GM23338 (cell line): ENCODE measurements around the gene ZNRF1. TPM values are rescaled to one million over a fixed set of nuclear protein-coding genes. Genes with fewer than 3 reads are reported as not detected.

Experiments
- ATAC-seq: fragments of 200-7000 bp; cut with Tn5 transposase; 3 replicates; pipeline ENCODE4 v1.9.1; 2020
- DNase-seq: peaks from one replicate; pipeline ENCODE4 v3.0.0-alpha.2; 2015; ENCODE audit warnings: low spot score
- H2AFZ ChIP-seq: fragments of 200-600 bp; sonication (generic); 2 replicates; pipeline ENCODE4 v1.8.0; 2016; ENCODE audit warnings: antibody characterized with exemption, mild to moderate bottlenecking, moderate library complexity
- H3F3A ChIP-seq: fragments of 200-600 bp; sonication (generic); replicated peaks from 2 replicates; pipeline ENCODE4 v1.8.0; 2017; ENCODE audit warnings: antibody characterized with exemption, mixed run types, low read depth
- H3K27ac ChIP-seq: fragments of 200-600 bp; sonication (generic); 2 replicates; pipeline ENCODE4 v1.6.1; 2016; ENCODE audit warnings: low read depth
- H3K27me3 ChIP-seq: fragments of 200-600 bp; sonication (generic); 2 replicates; pipeline ENCODE4 v1.8.0; 2016; ENCODE audit warnings: mild to moderate bottlenecking, mixed run types, moderate library complexity; ENCODE audit not compliant: insufficient read depth
- H3K36me3 ChIP-seq: fragments of 200-600 bp; sonication (generic); 2 replicates; pipeline ENCODE4 v1.8.0; 2016; ENCODE audit warnings: mild to moderate bottlenecking; ENCODE audit not compliant: insufficient read depth
- H3K4me1 ChIP-seq: fragments of 200-600 bp; sonication (generic); 2 replicates; pipeline ENCODE4 v1.8.0; 2016; ENCODE audit warnings: mild to moderate bottlenecking, moderate library complexity; ENCODE audit not compliant: insufficient read depth
- H3K4me2 ChIP-seq: fragments of 200-600 bp; sonication (generic); 2 replicates; pipeline ENCODE4 v1.7.1; 2017; ENCODE audit warnings: mixed run types
- H3K4me3 ChIP-seq: fragments of 200-600 bp; sonication (generic); 2 replicates; pipeline ENCODE4 v1.6.1; 2016; ENCODE audit warnings: mixed run types
- H3K79me2 ChIP-seq: fragments of 200-600 bp; sonication (generic); replicated peaks from 2 replicates; pipeline ENCODE4 v1.8.0; 2017; ENCODE audit warnings: mild to moderate bottlenecking; ENCODE audit not compliant: insufficient read depth
- H3K9me2 ChIP-seq: fragments of 200-600 bp; sonication (generic); 2 replicates; pipeline ENCODE4 v1.8.0; 2017; ENCODE audit not compliant: insufficient read depth
- H4K20me1 ChIP-seq: fragments of 200-600 bp; sonication (generic); replicated peaks from 2 replicates; pipeline ENCODE4 v1.8.0; 2017; ENCODE audit warnings: mild to moderate bottlenecking; ENCODE audit not compliant: insufficient read depth
- H3K27ac Mint-ChIP-seq: 2 replicates; pipeline ENCODE4 v1.8.0; 2020; ENCODE audit warnings: inconsistent platforms, mild to moderate bottlenecking, moderate library complexity, mixed read lengths
- H3K27me3 Mint-ChIP-seq: 3 replicates; pipeline ENCODE4 v1.8.0; 2022; ENCODE audit warnings: low read depth, mild to moderate bottlenecking, moderate library complexity, mixed read lengths, inconsistent platforms; ENCODE audit not compliant: insufficient read depth, poor library complexity
- H3K36me3 Mint-ChIP-seq: 3 replicates; pipeline ENCODE4 v1.8.0; 2021; ENCODE audit warnings: low read depth, mild to moderate bottlenecking, inconsistent platforms, moderate library complexity, mixed read lengths
- H3K4me1 Mint-ChIP-seq: 3 replicates; pipeline ENCODE4 v1.8.0; 2020; ENCODE audit warnings: mild to moderate bottlenecking, inconsistent platforms, mixed read lengths
- H3K4me3 Mint-ChIP-seq: 3 replicates; pipeline ENCODE4 v1.8.0; 2021; ENCODE audit warnings: moderate library complexity, mild to moderate bottlenecking, inconsistent platforms, mixed read lengths
- H3K9me3 Mint-ChIP-seq: 3 replicates; pipeline ENCODE4 v1.8.0; 2020; ENCODE audit warnings: moderate library complexity, mild to moderate bottlenecking, inconsistent platforms, mixed read lengths
- CREB1 ChIP-seq: fragments of 250-450 bp; sonication (Bioruptor Pico); IDR thresholded peaks from 2 replicates; pipeline ENCODE4 v1.5.0; 2020; ENCODE audit warnings: low read depth, mild to moderate bottlenecking, moderate library complexity
- EZH2 ChIP-seq: fragments of 200-600 bp; sonication (generic); IDR thresholded peaks from one replicate; pipeline ENCODE4 v1.8.0; 2017; ENCODE audit warnings: antibody characterized with exemption, mild to moderate bottlenecking, low read depth; ENCODE audit not compliant: unreplicated experiment
- EZH2phosphoT487 ChIP-seq: fragments of 200-600 bp; sonication (generic); IDR thresholded peaks from one replicate; pipeline ENCODE4 v1.8.1; 2018; ENCODE audit warnings: antibody characterized with exemption; ENCODE audit not compliant: unreplicated experiment
- JUNB ChIP-seq: IDR thresholded peaks from one replicate; pipeline ENCODE4 v1.6.1; 2016; ENCODE audit warnings: antibody characterized with exemption; ENCODE audit not compliant: unreplicated experiment
- NANOG ChIP-seq: IDR thresholded peaks from 2 replicates; pipeline ENCODE4 v1.6.1; 2016; ENCODE audit warnings: antibody characterized with exemption, borderline replicate concordance
- POLR2AphosphoS5 ChIP-seq: IDR thresholded peaks from 2 replicates; pipeline ENCODE4 v1.6.1; 2016; ENCODE audit warnings: antibody characterized with exemption, low read depth
- STAT1 ChIP-seq: IDR thresholded peaks from one replicate; pipeline ENCODE4 v1.6.1; 2016; ENCODE audit warnings: antibody characterized with exemption; ENCODE audit not compliant: unreplicated experiment
- ZNF114 ChIP-seq: fragments of 250-450 bp; sonication (Bioruptor Pico); IDR thresholded peaks from 2 replicates; pipeline ENCODE4 v1.5.0; 2020; ENCODE audit warnings: mild to moderate bottlenecking, moderate library complexity
- polyA plus RNA-seq: library from polyadenylated mRNA; unstranded; fragments of >200 nt; fragmentation: Nextera tagmentation; extraction: Ambion mirVana; gene quantifications from 2 replicates; pipeline ENCODE4 v1.2.1, GENCODE V29; 2016
- total RNA-seq: library from RNA; depleted of rRNA; stranded (reverse); fragments of >200 nt; shearing (Covaris generic); gene quantifications from 2 replicates; pipeline ENCODE4 v1.2.3, GENCODE V29; 2014
- TF ChIP-seq, protein P1 (sequence below): IDR thresholded peaks from one replicate; pipeline ENCODE4 v1.6.1; 2018; ENCODE audit warnings: antibody characterized with exemption; ENCODE audit not compliant: unreplicated experiment
- TF ChIP-seq, protein P2 (sequence below): fragments of 250-450 bp; sonication (Bioruptor Pico); IDR thresholded peaks from 2 replicates; pipeline ENCODE4 v1.5.0; 2020; ENCODE audit warnings: mild to moderate bottlenecking, moderate library complexity
- TF ChIP-seq, protein P3 (sequence below), 2 experiments: fragments of 200-600 bp in 1 of 2; sonication (generic) in 1 of 2; conservative IDR thresholded peaks; 2 replicates each; pipeline versions ENCODE4 v1.5.1 to v1.6.1; 2016 to 2017; ENCODE audit warnings: antibody characterized with exemption in 2 of 2, low read depth in 2 of 2, mild to moderate bottlenecking in 2 of 2, moderate library complexity in 1 of 2
- TF ChIP-seq, protein P4 (sequence below): IDR thresholded peaks from 2 replicates; pipeline ENCODE4 v1.6.1; 2016; ENCODE audit warnings: antibody characterized with exemption

ZNRF1 gene
- total and polyA plus RNA-seq, 2 experiments from 2014 or later = 22.4 to 42.1 TPM

DNA sequence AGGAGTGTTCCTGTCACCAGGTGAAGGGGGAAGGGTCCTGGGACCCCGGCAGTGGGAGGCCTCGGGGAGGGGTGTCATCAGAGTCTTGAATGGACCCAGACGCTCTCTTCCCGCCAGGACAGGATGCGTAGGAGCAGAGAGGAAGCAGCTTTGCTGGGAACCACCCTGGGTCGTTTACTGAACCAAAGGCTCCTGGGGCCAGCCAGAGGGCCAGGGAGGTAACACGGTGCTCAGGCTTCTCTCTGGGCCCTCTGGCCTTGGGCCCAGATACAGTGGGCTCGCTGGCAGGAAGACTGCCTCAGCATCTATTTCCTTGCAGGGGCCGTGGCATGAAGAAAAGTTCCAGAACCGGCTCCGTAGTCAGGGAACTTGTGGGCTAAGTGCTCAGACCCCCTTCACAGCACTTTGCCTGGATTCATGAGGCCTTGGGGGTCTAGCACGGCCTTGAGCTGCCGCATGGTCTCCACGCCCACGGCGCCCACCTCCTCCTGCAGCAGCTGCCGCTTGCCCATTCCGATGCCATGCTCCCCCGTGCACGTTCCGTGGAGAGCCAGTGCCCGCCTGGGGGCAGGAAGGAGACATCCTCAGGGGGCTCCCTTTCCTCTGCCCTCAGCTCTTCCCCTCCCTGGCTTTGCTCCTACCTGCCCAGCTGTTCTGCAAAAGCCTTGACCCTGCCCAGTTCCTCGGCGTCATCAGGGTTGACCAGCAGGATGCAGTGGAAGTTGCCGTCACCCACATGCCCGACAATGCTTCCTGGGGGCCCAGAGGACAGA, 113.3 kb downstream of the ZNRF1 start:
- H3F3A ChIP-seq = peaks cover 14% of the 10 kb centered on the region
- Mint-ChIP-seq H3K4me3 (0 out of 3 replicates have a peak overlapping the region, but pooled peaks have one; percentile 32), H3K27me3 (peaks cover 23% of the 10 kb centered on the region), H3K4me1 (peaks cover 56% of the 10 kb centered on the region), H3K36me3 (peaks cover 7% of the 10 kb centered on the region; the same call in 2 of the 3 replicates), H3K9me3 (peaks cover 6% of the 10 kb centered on the region), H3K27ac (peak overlapping the region; percentile 69; the same call in 1 of the 2 replicates)
- H3K9me2 ChIP-seq = no peaks in the 10 kb centered on the region
- ATAC-seq (no peak), DNase-seq (no peak)
- H3K36me3 ChIP-seq = no peaks in the 10 kb centered on the region
- H3K79me2 ChIP-seq = no peaks in the 10 kb centered on the region
- TF ChIP-seq, protein P1, sequence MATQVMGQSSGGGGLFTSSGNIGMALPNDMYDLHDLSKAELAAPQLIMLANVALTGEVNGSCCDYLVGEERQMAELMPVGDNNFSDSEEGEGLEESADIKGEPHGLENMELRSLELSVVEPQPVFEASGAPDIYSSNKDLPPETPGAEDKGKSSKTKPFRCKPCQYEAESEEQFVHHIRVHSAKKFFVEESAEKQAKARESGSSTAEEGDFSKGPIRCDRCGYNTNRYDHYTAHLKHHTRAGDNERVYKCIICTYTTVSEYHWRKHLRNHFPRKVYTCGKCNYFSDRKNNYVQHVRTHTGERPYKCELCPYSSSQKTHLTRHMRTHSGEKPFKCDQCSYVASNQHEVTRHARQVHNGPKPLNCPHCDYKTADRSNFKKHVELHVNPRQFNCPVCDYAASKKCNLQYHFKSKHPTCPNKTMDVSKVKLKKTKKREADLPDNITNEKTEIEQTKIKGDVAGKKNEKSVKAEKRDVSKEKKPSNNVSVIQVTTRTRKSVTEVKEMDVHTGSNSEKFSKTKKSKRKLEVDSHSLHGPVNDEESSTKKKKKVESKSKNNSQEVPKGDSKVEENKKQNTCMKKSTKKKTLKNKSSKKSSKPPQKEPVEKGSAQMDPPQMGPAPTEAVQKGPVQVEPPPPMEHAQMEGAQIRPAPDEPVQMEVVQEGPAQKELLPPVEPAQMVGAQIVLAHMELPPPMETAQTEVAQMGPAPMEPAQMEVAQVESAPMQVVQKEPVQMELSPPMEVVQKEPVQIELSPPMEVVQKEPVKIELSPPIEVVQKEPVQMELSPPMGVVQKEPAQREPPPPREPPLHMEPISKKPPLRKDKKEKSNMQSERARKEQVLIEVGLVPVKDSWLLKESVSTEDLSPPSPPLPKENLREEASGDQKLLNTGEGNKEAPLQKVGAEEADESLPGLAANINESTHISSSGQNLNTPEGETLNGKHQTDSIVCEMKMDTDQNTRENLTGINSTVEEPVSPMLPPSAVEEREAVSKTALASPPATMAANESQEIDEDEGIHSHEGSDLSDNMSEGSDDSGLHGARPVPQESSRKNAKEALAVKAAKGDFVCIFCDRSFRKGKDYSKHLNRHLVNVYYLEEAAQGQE = no peak
- TF ChIP-seq, protein P2, sequence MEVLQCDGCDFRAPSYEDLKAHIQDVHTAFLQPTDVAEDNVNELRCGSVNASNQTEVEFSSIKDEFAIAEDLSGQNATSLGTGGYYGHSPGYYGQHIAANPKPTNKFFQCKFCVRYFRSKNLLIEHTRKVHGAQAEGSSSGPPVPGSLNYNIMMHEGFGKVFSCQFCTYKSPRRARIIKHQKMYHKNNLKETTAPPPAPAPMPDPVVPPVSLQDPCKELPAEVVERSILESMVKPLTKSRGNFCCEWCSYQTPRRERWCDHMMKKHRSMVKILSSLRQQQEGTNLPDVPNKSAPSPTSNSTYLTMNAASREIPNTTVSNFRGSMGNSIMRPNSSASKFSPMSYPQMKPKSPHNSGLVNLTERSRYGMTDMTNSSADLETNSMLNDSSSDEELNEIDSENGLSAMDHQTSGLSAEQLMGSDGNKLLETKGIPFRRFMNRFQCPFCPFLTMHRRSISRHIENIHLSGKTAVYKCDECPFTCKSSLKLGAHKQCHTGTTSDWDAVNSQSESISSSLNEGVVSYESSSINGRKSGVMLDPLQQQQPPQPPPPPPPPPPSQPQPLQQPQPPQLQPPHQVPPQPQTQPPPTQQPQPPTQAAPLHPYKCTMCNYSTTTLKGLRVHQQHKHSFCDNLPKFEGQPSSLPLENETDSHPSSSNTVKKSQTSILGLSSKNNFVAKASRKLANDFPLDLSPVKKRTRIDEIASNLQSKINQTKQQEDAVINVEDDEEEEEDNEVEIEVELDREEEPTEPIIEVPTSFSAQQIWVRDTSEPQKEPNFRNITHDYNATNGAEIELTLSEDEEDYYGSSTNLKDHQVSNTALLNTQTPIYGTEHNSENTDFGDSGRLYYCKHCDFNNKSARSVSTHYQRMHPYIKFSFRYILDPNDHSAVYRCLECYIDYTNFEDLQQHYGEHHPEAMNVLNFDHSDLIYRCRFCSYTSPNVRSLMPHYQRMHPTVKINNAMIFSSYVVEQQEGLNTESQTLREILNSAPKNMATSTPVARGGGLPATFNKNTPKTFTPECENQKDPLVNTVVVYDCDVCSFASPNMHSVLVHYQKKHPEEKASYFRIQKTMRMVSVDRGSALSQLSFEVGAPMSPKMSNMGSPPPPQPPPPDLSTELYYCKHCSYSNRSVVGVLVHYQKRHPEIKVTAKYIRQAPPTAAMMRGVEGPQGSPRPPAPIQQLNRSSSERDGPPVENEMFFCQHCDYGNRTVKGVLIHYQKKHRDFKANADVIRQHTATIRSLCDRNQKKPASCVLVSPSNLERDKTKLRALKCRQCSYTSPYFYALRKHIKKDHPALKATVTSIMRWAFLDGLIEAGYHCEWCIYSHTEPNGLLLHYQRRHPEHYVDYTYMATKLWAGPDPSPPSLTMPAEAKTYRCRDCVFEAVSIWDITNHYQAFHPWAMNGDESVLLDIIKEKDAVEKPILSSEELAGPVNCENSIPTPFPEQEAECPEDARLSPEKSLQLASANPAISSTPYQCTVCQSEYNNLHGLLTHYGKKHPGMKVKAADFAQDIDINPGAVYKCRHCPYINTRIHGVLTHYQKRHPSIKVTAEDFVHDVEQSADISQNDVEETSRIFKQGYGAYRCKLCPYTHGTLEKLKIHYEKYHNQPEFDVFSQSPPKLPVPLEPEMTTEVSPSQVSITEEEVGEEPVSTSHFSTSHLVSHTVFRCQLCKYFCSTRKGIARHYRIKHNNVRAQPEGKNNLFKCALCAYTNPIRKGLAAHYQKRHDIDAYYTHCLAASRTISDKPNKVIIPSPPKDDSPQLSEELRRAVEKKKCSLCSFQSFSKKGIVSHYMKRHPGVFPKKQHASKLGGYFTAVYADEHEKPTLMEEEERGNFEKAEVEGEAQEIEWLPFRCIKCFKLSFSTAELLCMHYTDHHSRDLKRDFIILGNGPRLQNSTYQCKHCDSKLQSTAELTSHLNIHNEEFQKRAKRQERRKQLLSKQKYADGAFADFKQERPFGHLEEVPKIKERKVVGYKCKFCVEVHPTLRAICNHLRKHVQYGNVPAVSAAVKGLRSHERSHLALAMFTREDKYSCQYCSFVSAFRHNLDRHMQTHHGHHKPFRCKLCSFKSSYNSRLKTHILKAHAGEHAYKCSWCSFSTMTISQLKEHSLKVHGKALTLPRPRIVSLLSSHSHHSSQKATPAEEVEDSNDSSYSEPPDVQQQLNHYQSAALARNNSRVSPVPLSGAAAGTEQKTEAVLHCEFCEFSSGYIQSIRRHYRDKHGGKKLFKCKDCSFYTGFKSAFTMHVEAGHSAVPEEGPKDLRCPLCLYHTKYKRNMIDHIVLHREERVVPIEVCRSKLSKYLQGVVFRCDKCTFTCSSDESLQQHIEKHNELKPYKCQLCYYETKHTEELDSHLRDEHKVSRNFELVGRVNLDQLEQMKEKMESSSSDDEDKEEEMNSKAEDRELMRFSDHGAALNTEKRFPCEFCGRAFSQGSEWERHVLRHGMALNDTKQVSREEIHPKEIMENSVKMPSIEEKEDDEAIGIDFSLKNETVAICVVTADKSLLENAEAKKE = no peak
- TF ChIP-seq, protein P3, sequence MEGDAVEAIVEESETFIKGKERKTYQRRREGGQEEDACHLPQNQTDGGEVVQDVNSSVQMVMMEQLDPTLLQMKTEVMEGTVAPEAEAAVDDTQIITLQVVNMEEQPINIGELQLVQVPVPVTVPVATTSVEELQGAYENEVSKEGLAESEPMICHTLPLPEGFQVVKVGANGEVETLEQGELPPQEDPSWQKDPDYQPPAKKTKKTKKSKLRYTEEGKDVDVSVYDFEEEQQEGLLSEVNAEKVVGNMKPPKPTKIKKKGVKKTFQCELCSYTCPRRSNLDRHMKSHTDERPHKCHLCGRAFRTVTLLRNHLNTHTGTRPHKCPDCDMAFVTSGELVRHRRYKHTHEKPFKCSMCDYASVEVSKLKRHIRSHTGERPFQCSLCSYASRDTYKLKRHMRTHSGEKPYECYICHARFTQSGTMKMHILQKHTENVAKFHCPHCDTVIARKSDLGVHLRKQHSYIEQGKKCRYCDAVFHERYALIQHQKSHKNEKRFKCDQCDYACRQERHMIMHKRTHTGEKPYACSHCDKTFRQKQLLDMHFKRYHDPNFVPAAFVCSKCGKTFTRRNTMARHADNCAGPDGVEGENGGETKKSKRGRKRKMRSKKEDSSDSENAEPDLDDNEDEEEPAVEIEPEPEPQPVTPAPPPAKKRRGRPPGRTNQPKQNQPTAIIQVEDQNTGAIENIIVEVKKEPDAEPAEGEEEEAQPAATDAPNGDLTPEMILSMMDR (conservative IDR thresholded peaks at IDR 0.05; ENCODE audit: low read depth in 2 of 2) = no peak
- no peak for TF ChIP-seq NANOG
- no peak for TF ChIP-seq EZH2
- no peak for TF ChIP-seq ZNF114 (CRISPR knock-in tag)
- no peak for TF ChIP-seq POLR2AphosphoS5
- no peak for TF ChIP-seq STAT1
- TF ChIP-seq JUNB = no peak
- TF ChIP-seq EZH2phosphoT487 = no peak
- TF ChIP-seq CREB1 (CRISPR knock-in tag) = no peak
- TF ChIP-seq, protein P4, sequence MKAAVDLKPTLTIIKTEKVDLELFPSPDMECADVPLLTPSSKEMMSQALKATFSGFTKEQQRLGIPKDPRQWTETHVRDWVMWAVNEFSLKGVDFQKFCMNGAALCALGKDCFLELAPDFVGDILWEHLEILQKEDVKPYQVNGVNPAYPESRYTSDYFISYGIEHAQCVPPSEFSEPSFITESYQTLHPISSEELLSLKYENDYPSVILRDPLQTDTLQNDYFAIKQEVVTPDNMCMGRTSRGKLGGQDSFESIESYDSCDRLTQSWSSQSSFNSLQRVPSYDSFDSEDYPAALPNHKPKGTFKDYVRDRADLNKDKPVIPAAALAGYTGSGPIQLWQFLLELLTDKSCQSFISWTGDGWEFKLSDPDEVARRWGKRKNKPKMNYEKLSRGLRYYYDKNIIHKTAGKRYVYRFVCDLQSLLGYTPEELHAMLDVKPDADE = no peak
- peaks cover 44% of the 10 kb centered on the region for H3K4me1 ChIP-seq
- H3K27me3 ChIP-seq = no peaks in the 10 kb centered on the region
- H2AFZ ChIP-seq = no peak overlapping the region
- H3K27ac ChIP-seq = peak overlapping the region; percentile 50
- peak overlapping the region; percentile 70; the same call in 1 of the 2 replicates for H3K4me2 ChIP-seq
- H4K20me1 ChIP-seq = no peaks in the 10 kb centered on the region
- H3K4me3 ChIP-seq = no peak overlapping the region
